HG03045 (cell line): ENCODE data around the gene RNASE8.

Experiments used
- ATAC-seq: cut with Tn5 transposase; IDR thresholded peaks from one replicate; pipeline ENCODE4 v1.9.1; 2021; ENCODE audit warnings: mild to moderate bottlenecking, moderate library complexity; ENCODE audit not compliant: unreplicated experiment

Gene RNASE8

DNA sequence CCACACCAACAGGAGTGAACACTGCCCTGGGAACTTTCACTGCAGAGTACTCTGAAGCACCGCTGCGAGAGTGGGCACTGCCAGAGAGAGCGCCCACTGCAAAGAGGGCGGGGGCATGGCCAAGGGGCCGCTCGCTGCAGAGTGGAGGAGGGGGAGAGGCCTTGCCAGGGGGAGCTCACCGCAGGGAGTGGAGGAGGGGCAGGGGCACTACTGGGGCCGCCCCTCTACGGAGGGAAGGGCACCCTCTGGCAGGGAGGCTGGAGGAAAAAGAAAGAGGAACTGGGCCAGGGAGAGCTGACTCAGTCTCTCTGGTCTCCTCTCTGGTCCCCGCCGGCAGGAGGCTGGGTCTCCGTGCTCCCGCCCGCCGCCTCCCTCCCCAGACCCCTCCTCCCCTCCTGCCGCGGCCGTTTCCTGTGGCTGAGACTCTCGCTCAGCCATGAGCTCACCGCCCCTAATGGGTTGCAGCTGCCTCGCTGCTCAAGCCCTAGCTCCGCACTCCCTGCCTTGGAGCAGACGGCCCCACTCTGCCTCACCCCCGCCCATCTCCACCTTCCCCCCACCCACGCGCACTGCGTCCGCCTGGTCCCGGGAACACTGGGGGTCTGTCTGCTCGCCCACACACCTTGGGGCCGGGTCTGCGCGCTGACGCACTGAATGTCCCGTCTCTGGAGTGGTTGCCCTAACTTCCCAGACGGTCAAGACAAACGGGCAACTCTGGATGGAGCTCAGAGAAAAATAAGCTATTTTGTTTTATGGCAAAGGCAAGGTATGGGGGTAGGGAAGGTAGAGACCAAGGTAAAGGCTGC is 13.8 kb downstream of the RNASE8 start:
- ATAC-seq = peak; percentile 57

DNA sequence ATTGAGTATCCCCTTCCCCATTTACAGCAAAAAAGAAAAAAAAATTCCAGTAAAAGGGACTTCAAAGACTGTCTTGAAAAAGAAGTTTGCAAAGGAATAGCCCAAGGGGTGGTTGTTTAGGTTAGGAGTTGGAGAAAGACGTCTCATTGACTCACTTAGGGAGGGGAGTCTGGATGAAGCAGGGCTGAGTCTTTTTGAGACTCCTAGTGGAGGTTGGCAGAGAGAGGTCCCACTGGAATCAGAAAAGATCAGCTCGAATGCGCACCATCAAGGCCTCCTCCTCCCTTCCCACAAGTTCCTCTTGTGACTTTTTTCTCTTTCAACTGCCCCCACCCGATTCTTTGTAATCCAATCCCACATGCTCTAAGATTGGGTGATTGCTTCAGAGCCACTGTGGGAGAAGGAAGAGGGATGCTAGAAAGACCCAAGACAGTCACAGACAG is 14.4 kb downstream of the RNASE8 start:
- no peak for ATAC-seq

DNA sequence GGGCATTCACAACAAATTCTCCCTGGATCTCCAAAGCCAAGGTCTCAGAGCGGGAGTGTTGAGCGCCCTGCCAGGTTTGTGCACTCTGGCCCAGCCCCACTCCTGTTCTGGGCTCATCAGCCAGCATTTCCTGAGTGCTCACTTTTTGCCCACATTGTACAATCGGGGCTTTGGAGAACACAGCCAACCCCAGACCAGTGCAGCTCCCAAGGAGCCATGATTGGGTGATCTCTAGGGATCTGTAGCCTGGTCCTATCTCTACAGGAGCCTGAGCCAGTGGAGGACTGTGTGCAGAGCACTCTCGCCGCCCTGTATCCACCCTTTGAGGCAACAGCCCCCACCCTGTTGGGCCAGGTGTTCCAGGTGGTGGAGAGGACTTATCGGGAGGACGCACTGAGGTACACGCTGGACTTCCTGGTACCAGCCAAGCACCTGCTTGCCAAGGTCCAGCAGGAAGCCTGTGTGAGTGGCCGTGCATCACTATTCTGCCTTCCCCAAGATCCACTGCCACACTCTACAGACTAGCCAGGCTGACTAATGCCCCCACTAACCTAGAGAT is 15.2 kb downstream of the RNASE8 start:
- no peak for ATAC-seq

DNA sequence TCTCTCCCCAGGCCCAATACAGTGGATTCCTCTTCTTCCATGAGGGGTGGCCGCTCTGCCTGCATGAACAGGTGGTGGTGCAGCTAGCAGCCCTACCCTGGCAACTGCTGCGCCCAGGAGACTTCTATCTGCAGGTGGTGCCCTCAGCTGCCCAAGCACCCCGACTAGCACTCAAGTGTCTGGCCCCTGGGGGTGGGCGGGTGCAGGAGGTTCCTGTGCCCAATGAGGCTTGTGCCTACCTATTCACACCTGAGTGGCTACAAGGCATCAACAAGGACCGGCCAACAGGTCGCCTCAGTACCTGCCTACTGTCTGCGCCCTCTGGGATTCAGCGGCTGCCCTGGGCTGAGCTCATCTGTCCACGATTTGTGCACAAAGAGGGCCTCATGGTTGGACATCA is 16.3 kb downstream of the RNASE8 start:
- no peak for ATAC-seq

DNA sequence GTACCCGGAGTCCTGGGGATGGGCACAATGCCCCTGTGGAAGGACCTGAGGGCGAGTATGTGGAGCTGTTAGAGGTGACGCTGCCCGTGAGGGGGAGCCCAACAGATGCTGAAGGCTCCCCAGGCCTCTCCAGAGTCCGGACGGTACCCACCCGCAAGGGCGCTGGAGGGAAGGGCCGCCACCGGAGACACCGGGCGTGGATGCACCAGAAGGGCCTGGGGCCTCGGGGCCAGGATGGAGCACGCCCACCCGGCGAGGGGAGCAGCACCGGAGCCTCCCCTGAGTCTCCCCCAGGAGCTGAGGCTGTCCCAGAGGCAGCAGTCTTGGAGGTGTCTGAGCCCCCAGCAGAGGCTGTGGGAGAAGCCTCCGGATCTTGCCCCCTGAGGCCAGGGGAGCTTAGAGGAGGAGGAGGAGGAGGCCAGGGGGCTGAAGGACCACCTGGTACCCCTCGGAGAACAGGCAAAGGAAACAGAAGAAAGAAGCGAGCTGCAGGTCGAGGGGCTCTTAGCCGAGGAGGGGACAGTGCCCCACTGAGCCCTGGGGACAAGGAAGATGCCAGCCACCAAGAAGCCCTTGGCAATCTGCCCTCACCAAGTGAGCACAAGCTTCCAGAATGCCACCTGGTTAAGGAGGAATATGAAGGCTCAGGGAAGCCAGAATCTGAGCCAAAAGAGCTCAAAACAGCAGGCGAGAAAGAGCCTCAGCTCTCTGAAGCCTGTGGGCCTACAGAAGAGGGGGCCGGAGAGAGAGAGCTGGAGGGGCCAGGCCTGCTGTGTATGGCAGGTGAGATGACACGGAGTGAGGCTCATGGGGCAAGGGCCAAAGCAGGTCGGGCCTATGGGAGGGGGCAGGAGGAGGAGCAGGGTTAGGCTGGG is 17.0 kb downstream of the RNASE8 start:
- ATAC-seq = no peak

DNA sequence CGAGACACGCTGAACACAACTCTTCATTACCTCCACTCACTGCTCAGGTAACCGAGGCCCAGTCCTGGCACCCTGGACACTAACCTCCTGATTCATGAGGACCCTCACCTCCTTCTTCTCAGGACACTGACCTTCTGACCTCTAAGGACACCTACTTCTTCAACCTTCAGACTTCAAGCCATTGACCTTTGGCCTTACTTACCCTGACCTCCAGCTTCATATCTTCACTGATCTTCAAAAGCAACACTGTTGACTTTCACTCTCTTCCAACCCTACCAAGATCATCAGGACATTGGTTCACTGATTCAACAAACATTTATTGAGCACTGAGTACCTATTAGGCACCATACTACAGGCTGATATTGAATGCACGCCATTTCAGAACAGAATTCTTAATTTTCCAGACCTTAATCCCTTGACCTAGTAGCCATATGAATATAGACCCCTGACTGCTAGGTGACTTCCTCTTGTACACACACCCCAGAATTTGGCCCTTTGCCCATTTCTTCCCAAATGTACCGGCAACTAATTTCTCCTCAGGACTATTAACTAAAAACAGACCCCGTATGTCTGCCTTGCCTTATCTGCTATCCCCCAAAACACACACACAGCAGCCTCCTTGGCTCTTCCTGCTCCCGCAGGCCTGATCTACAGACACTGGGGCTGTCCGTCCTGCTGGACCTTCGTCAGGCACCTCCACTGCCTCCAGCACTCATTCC is 18.3 kb downstream of the RNASE8 start:
- no peak for ATAC-seq

DNA sequence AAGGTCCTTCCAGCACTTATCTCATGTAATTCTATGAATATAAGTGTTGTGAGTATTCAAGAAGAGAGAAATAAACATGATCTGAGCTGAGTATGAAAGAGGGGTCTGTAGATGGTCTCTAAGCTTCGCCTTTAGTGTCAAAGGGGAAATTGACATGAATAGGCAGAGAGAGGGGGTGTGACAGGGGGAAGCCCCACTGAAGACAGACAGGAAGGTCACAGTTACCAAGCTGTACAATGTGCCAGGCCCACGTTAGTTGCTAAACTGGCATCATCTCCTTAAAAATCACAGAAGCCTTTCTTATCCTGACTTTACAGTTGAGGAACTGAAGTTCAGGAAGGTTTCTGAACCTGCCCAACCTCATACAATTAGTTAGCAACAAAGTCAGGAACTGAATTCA is 20.1 kb downstream of the RNASE8 start:
- ATAC-seq = no peak

DNA sequence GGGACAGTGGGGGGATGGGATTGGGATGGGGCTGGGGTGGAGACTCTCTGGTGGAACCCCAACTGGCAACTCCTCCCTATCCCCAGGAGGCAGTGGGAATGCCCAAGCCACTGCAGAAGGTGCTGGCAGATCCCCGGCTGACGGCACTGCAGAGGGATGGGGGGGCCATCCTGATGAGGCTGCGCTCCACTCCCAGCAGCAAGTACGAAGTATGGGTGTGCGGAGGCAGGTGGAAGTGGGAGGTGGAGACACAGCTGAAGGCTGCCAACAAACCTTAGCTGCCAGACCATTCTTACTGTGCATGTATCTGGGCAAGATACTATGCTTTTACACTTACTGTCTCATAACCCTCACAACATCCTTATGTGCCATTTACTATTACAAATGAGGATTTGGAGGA is 20.7 kb downstream of the RNASE8 start:
- no peak for ATAC-seq

DNA sequence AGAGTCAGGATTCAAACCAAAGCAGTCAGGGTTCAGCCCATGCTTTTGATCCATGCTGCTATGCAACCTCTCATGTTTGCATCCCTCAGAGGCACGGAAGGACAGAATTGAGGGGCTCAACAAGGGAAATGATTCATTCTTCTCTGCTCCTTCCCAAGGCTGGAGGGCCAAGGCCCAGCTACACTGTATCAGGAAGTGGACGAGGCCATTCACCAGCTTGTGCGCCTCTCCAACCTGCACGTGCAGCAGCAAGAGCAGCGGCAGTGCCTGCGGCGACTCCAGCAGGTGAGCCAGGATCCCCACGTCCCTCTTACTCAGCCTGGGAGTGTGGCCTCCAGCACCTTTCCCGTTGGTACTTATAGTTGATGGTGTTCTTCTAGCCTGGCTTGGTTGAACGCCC is 21.1 kb downstream of the RNASE8 start:
- ATAC-seq = no peak

DNA sequence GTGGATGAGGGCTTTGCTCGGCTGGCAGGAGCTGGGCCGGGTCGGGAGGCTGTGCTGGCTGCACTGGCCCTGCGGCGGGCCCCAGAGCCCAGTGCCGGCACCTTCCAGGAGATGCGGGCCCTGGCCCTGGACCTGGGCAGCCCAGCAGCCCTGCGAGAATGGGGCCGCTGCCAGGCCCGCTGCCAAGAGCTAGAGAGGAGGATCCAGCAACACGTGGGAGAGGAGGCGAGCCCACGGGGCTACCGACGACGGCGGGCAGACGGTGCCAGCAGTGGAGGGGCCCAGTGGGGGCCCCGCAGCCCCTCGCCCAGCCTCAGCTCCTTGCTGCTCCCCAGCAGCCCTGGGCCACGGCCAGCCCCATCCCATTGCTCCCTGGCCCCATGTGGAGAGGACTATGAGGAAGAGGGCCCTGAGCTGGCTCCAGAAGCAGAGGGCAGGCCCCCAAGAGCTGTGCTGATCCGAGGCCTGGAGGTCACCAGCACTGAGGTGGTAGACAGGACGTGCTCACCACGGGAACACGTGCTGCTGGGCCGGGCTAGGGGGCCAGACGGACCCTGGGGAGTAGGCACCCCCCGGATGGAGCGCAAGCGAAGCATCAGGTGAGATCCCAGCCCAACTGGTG is 24.0 kb downstream of the RNASE8 start:
- ATAC-seq = no peak

DNA sequence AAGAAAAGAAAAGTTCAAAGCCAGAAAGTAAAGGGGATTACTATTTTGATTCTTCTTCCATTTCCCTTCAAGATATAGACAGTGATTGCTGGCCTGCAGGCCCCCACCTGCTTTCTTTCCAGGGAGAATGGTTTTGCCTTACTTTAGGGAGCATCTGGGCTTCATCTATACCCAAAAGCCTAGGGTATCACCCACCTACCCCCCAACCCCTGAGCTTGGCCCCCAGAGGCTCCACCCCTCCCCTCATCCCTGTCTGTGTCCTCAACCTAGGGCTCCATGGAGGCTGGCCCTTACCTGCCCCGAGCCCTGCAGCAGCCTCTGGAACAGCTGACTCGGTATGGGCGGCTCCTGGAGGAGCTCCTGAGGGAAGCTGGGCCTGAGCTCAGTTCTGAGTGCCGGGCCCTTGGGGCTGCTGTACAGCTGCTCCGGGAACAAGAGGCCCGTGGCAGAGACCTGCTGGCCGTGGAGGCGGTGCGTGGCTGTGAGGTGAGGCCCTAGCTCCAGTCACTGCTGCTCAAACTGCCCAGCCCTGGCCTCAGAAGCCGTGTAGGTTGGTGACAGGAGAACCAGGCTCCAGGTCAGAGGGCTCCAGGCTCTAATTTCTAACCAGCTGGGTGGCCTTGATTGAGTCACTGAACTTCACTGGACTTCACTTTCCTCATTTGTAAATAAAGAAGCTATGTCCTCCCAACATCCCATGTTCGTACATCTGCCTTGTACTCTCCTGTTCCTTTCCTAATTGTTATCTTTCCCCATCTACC is 26.1 kb downstream of the RNASE8 start:
- ATAC-seq = no peak

DNA sequence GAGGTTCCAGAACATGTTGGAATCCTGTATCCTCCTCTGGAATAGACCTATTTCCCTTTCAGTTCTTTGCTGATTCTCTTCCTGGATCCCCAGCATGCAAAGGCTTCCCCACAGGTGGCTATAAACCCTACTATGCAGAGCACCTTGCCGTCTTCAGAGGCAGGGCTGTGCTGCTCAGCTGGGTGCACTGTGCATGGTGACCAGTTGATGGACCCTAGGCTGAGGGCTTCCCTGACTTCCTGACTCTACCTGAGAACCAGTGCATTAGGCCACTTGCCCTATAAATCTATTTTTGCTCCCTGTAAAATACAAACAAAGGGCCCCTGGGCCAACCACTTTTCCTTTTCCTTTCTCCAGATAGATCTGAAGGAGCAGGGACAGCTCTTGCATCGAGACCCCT is 26.8 kb downstream of the RNASE8 start:
- no peak for ATAC-seq

DNA sequence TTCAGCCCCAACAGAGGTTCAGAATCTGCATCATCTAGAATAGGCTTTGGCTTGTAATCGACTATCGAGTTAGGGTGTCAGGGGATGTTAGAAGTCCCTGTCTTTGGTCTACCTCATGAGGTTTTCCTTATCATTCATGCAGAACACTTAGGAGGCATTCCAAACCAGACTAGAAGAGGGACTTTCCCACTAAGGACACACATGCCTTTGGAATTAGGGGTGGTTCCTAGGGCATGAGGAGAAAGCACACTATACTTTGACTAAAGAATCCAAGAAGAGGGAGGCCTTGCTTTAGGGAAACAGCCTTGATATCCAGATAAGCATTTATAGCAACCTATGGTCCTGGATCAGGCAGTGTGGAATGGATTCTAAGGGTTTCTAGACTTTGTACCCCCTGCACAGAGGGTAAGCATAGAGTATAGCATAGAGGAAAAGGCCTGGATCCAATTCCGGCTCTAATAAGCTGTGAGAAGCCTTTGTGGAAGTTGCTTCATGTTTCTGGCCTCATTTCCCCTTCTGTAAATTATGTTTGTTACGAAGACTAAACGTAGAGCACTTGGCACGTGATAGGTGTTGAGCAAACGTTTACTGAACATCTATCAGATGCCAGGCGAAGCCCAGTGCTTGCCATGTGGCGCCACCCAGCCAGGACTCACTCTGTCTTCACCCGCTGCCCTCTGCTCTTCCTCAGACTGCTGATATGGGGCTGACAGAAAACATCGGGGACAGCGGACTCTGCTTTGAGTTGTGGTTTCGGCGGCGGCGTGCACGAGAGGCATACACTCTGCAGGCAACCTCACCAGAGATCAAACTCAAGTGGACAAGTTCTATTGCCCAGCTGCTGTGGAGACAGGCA is 27.6 kb downstream of the RNASE8 start:
- ATAC-seq = no peak

DNA sequence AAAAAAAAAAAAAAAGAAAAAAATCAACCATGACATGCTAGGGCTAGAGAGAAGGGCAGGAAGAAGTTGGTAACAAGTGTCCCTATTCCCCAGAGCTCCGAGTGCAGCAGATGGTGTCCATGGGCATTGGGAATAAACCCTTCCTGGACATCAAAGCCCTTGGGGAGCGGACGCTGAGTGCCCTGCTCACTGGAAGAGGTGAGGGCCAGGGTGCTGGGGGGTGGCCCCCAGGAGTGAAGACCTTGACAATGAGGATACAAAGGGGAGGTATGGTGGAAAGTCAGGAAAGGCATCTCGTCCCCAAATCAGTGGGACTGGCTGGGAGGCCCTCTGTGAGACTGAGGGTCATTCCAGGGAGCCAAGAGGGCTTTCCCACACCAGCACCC is 29.3 kb downstream of the RNASE8 start:
- ATAC-seq = no peak

DNA sequence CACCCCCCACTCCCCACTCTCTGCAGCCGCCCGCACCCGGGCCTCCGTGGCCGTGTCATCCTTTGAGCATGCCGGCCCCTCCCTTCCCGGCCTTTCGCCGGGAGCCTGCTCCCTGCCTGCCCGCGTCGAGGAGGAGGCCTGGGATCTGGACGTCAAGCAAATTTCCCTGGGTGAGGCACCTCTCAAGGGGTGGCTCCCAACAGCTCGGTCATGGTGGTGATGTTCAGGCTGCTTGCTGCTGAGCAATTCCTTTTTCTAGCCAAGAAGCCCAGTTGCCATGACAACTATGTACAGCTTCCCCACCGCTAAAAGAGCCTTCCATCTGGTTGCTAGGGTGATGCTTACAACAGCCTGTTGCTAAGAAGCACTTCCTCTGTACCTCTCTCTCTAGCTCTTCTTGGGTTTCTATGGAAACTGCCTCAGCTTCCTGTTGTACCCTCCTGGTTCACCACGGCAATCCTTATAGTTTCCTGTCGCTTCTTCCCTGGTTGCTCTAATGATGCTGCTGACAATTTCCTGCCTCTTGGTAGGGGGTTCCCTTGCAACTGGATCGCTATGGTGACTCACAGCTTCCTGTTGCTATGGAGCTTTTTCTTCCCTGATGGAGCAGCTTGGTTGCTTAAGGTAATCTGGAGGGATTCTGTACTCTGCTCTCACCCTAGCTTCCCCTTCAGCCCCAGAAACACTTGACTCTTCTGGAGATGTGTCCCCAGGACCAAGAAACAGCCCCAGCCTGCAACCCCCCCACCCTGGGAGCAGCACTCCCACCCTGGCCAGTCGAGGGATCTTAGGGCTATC is 29.9 kb downstream of the RNASE8 start:
- no peak for ATAC-seq

DNA sequence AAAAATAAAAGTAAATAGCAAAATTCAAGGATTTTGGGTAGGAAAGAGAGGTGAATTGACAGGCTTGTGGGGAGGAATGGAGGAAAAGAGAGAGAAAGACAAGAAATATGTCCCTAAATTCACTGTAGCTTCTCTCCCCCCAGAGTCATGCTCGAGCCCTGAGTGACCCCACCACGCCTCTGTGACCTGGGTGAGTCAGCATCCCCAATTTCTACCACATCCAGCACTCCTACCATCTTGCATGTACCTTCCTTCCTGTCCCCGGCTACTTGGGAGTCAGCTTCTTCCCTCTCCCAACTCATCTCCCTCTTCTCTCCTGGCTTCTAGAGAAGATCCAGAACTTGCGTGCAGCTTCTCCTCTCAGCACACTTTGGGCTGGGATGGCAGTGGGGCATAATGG is 31.1 kb downstream of the RNASE8 start:
- ATAC-seq = no peak

DNA sequence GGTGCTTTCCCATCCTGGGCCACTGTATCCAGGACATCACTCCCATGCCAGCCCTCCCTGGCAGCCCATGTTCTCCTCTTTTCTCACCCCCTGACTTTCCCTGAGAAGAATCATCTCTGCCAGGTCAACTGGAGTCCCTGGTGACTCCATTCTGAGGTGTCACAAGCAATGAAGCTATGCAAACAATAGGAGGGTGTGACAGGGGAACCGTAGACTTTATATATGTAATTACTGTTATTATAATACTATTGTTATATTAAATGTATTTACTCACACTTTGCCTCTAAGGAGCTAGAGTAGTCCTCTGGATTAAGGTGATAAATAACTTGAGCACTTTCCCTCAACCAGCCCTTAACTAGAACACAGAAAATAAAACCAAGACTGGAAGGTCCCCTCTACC is 31.6 kb downstream of the RNASE8 start:
- no peak for ATAC-seq

DNA sequence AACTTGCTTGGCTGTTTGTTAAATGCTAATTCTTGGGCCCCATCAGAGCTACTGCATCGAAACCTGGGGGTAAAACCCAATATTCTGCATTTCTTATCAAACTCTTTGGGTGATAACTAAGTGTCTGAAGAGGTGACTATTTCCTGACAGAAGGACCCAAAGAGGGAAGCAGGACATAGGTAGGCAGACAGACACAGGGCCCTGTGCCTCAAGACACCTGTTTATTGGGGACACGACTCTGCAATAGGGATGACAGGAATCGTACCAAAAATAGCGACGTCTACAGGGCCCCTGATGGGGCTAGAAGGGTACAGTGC is 32.2 kb downstream of the RNASE8 start:
- ATAC-seq = no peak
